NCI-H1417 (cell line): ENCODE measurements around the gene G3BP1.
"Not testable (repeated sequence)": the region's sequence is repeated elsewhere in the genome, so short reads cannot be mapped to it uniquely, and the experiment has no call there.

Experiments used
- DNase-seq, 3 experiments: peaks; one replicate each; lab custom pipeline; 2025; lab: John Stamatoyannopoulos, UW

G3BP1 gene

GRCh38 chr5:151755383-151755782 is 16.4 kb upstream of the G3BP1 start:
- DNase-seq: no peak

GRCh38 chr5:151757233-151758140 is 14.3 kb upstream of the G3BP1 start:
- peak in 1 of 3 experiments; percentile 36 for DNase-seq

GRCh38 chr5:151758141-151758429 is 13.7 kb upstream of the G3BP1 start:
- peak in 1 of 3 experiments; percentile 77 for DNase-seq

GRCh38 chr5:151758430-151759241 is 13.1 kb upstream of the G3BP1 start, which contains the start of gene ATOX1:
Gene ATOX1, minus strand, starts transcription at chr5:151758631. Its CDS starts 80 bp downstream, at chr5:151758551.
- peak; percentile 80 to 90 (median 89) for DNase-seq

- no peak for DNase-seq
These were observed 7.0 kb upstream of the G3BP1 start for GRCh38 chr5:151764801-151765200.

- no peak for DNase-seq
These were observed 4.8 kb upstream of the G3BP1 start for GRCh38 chr5:151766975-151767374.

- peak; percentile 65 to 92 (median 92) for DNase-seq
These were observed 1.1 kb upstream of the G3BP1 start for GRCh38 chr5:151770383-151771258.

- DNase-seq: peak; percentile 59 to 69 (median 68)
These were observed 483 bp downstream of the G3BP1 start for GRCh38 chr5:151772029-151772845.

- DNase-seq: no peak
These were observed 1.2 kb downstream of the G3BP1 start for GRCh38 chr5:151772846-151773561.

- DNase-seq: peak in 1 of 3 experiments; percentile 3
These were observed 2.2 kb downstream of the G3BP1 start for GRCh38 chr5:151773951-151774350.

- DNase-seq: peak in 2 of 3 experiments; percentile 0 to 21
These were observed 3.4 kb downstream of the G3BP1 start for GRCh38 chr5:151775025-151775606.

- DNase-seq: no peak
These were observed 7.9 kb downstream of the G3BP1 start for GRCh38 chr5:151779531-151780125.

- no peak for DNase-seq
These were observed 8.6 kb downstream of the G3BP1 start for GRCh38 chr5:151780348-151780747.

GRCh38 chr5:151781201-151781600 is 9.4 kb downstream of the G3BP1 start:
- DNase-seq: no peak

GRCh38 chr5:151783664-151784063 is 11.9 kb downstream of the G3BP1 start:
- DNase-seq: not testable (repeated sequence)

- no peak for DNase-seq
These were observed 12.4 kb downstream of the G3BP1 start for GRCh38 chr5:151784141-151784540.

GRCh38 chr5:151786468-151786867 is 14.7 kb downstream of the G3BP1 start:
- DNase-seq: no peak

GRCh38 chr5:151787817-151788216 is 16.1 kb downstream of the G3BP1 start:
- no peak for DNase-seq

GRCh38 chr5:151793358-151793757 is 21.6 kb downstream of the G3BP1 start:
- no peak for DNase-seq

GRCh38 chr5:151795426-151795825 is 23.7 kb downstream of the G3BP1 start:
- no peak for DNase-seq
